Heart left ventricle (tissue), 16 donors: Measurements from ENCODE around the gene EEF1A1. TPM values are rescaled to one million over a fixed set of nuclear protein-coding genes. Genes with fewer than 3 reads are reported as not detected.
"Not testable (repeated sequence)": the region's sequence is repeated elsewhere in the genome, so short reads cannot be mapped to it uniquely, and the experiment has no call there.

ENCODE experiments used
- ATAC-seq, 4 donors: fragments of 200-7000 bp; cut with Tn5 transposase; one replicate each; pipeline ENCODE4 v1.9.1; 2020 to 2022; ENCODE audit warnings: moderate library complexity in 4 of 4, mild to moderate bottlenecking in 3 of 4, moderate number of reproducible peaks in 1 of 4
- DNase-seq, 5 donors: peaks; one replicate each; pipeline ENCODE4 v3.0.0-alpha.2; 2020
- H3K27ac ChIP-seq, 12 donors: fragments of 200-600 bp; sonication (generic) in 4 of 12; one replicate each; pipeline versions ENCODE4 v1.5.0 to v1.8.0; 2016 to 2022; ENCODE audit warnings: mild to moderate bottlenecking in 2 of 12
- H3K27me3 ChIP-seq, 9 donors: fragments of 200-600 bp; sonication (generic) in 2 of 9; one replicate each; pipeline versions ENCODE4 v1.5.1 to v1.8.0; 2016 to 2022; ENCODE audit warnings: mild to moderate bottlenecking in 3 of 9
- H3K36me3 ChIP-seq, 9 donors: fragments of 200-600 bp; sonication (generic) in 2 of 9; one replicate each; pipeline versions ENCODE4 v1.5.0 to v1.8.0; 2018 to 2022; ENCODE audit warnings: mild to moderate bottlenecking in 2 of 9
- H3K4me1 ChIP-seq, 12 donors: fragments of 200-600 bp; sonication (generic) in 4 of 12; one replicate each; pipeline versions ENCODE4 v1.5.0 to v1.8.0; 2016 to 2022; ENCODE audit warnings: mild to moderate bottlenecking in 3 of 12
- H3K4me3 ChIP-seq, 12 donors: fragments of 200-600 bp; sonication (generic) in 4 of 12; one replicate each; pipeline versions ENCODE4 v1.5.0 to v1.8.0; 2017 to 2022; ENCODE audit warnings: mild to moderate bottlenecking in 9 of 12, moderate library complexity in 4 of 12
- H3K9me3 ChIP-seq, 12 donors: fragments of 200-600 bp; sonication (generic) in 4 of 12; one replicate each; pipeline versions ENCODE4 v1.5.0 to v1.8.0; 2016 to 2022; ENCODE audit warnings: mild to moderate bottlenecking in 1 of 12
- CTCF ChIP-seq, 12 donors: fragments of 200-600 bp; sonication (generic) in 4 of 12; IDR thresholded peaks; one replicate each; pipeline versions ENCODE4 v1.5.0 to v1.8.0; 2018 to 2022; ENCODE audit warnings: antibody characterized with exemption in 12 of 12, mild to moderate bottlenecking in 5 of 12
- POLR2A ChIP-seq, 2 donors: fragments of 450-650 bp; IDR thresholded peaks; one replicate each; pipeline ENCODE4 v1.6.1; 2017; ENCODE audit warnings: antibody characterized with exemption in 2 of 2, mild to moderate bottlenecking in 2 of 2, moderate library complexity in 2 of 2
- WGBS, 4 donors: extraction: QIAGEN DNeasy Blood & Tissue Kit in 2 of 4; methylation state at CpG; one replicate each; pipeline versions ENCODE4 v1.1.5 to v1.1.7; 2013 to 2018; 5-methylcytosine and 5-hydroxymethylcytosine counted together
- intact Hi-C, 10 donors: fragments of 100-400 bp; cut with DNase I; formaldehyde crosslinking; loops; one replicate each; pipeline versions ENCODE4 v1.11.1 to v1.14.2; 2022
- polyA plus RNA-seq, 2 donors: library from polyadenylated mRNA; stranded (reverse); fragments of 200-250 nt; gene quantifications; one replicate each; pipeline ENCODE4 v1.2.3, GENCODE V29; 2013
- total RNA-seq, 9 donors: library from RNA; depleted of rRNA in 2 of 9; stranded (reverse); fragments of >200 nt in 2 of 9; fragmentation: NEBNext Ultra II Directional in 3 of 9; extraction: Animal tissue kit (Norgen Biotek cat#: 25700) in 3 of 9; gene quantifications; one replicate each; pipeline versions ENCODE4 v1.1.0 to v1.2.4, GENCODE V29; 2016 to 2023
- donor health status: ischemic (EF 13 %, LVEDD 7.1; RV severe dilation, severe dysfunction).
- donor health status: healthy with polysubstance abuse.
- donor health status: DM: no; HTN: yes; CAD: no.
- donor health status: DM: no; HTN: no; CAD: no.
- donor health status: ischemic (EF 25% LVEDD 6.9; RV normal size, moderate dysfunction).
- donor health status: ischemic (EF 25% LVEDD 5.7; RV mildly dilated, moderate dysfunction).
- donor health status: healthy.
- donor health status: DM: yes; HTN: yes; CAD: no.
- donor health status: ischemic (EF 35%, LVEDD 5.7; RV mildly dilated, moderate dysfunction).
- donor health status: nonischemic (EF 11% LVEDD 7.7; RV severe dilation, severe dysfunction).
- donor health status: DM: yes; HTN: yes; CAD: no.
- donor health status: PGD.
- donor health status: ischemic (EF 29% LVEDD 5.4; RV normal size, mild dysfunction).
- donor health status: nonischemic (EF 23%, LVEDD 6.1; RV moderate dilation, normal function).

EEF1A1 gene
- total and polyA plus RNA-seq, 11 donors: 743 to 4,205 (median 1,528) TPM

- intact Hi-C loops: loop anchor here in 9 of 10 donors (1.0 to 10.0 kb wide), 9 partner anchors 46 to 1993 kb away; no protein-coding TSS in a partner anchor
- WGBS, 4 donors: 1 to 3% (median 1%) methylated on average over 35 to 36 of the region's 36 CpGs
- H3K4me1 ChIP-seq: peaks cover 0 to 50% (median 33%) of the 10 kb centered on the region in 12 donors
- no peaks in the 10 kb centered on the region for H3K9me3 ChIP-seq
- DNase-seq (peak in 4 of 5 donors; percentile 83 to 89 (median 84)), ATAC-seq (peak; percentile 55 to 72 (median 64))
- peak overlapping the region; percentile 91 to 100 (median 98) for H3K27ac ChIP-seq
- TF ChIP-seq CTCF (IDR thresholded peaks at IDR 0.05) (no peak), POLR2A (IDR thresholded peaks at IDR 0.05) (no peak)
- H3K36me3 ChIP-seq: peaks cover 2 to 38% (median 30%) of the 10 kb centered on the region in 9 donors
- H3K27me3 ChIP-seq: peaks cover 0 to 31% (median 0%) of the 10 kb centered on the region in 9 donors
- H3K4me3 ChIP-seq: peak overlapping the region; percentile 54 to 99 (median 80)
These were observed 636 bp upstream of the EEF1A1 start for GRCh38 chr6:73521351-73521985.

DNA sequence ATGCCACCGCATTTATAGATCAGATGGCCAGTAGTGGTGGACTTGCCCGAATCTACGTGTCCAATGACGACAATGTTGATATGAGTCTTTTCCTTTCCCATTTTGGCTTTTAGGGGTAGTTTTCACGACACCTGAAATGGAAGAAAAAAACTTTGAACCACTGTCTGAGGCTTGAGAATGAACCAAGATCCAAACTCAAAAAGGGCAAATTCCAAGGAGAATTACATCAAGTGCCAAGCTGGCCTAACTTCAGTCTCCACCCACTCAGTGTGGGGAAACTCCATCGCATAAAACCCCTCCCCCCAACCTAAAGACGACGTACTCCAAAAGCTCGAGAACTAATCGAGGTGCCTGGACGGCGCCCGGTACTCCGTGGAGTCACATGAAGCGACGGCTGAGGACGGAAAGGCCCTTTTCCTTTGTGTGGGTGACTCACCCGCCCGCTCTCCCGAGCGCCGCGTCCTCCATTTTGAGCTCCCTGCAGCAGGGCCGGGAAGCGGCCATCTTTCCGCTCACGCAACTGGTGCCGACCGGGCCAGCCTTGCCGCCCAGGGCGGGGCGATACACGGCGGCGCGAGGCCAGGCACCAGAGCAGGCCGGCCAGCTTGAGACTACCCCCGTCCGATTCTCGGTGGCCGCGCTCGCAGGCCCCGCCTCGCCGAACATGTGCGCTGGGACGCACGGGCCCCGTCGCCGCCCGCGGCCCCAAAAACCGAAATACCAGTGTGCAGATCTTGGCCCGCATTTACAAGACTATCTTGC lies 725 bp downstream of the EEF1A1 start:
- ATAC-seq (peak; percentile 23 to 69 (median 50)), DNase-seq (peak; percentile 75 to 89 (median 83))
- no peak for TF ChIP-seq POLR2A (IDR thresholded peaks at IDR 0.05)
- no peak for TF ChIP-seq CTCF (IDR thresholded peaks at IDR 0.05)
- intact Hi-C loops: loop anchor here in 8 of 10 donors (2.0 to 10.0 kb wide), 10 partner anchors 47 to 1995 kb away; no protein-coding TSS in a partner anchor
- peak overlapping the region; percentile 91 to 100 (median 98) for H3K27ac ChIP-seq
- H3K36me3 ChIP-seq: peaks cover 2 to 52% (median 44%) of the 10 kb centered on the region in 9 donors
- 4 to 12% (median 5%) methylated on average over 17 to 56 of the region's 56 CpGs for WGBS, 4 donors
- H3K9me3 ChIP-seq: no peaks in the 10 kb centered on the region
- H3K4me3 ChIP-seq: peak overlapping the region; percentile 54 to 99 (median 80)
- peaks cover 0 to 31% (median 0%) of the 10 kb centered on the region in 9 donors for H3K27me3 ChIP-seq
- H3K4me1 ChIP-seq: peaks cover 0 to 62% (median 41%) of the 10 kb centered on the region in 12 donors

GRCh38 chr6:73518982-73519881 lies 1.6 kb downstream of the EEF1A1 start:
- Histone ChIP-seq H3K36me3 (peaks cover 2 to 59% (median 52%) of the 10 kb centered on the region in 9 donors), H3K27ac (peak overlapping the region in 11 of 12 donors; percentile 91 to 100 (median 99)), H3K4me3 (peak overlapping the region; percentile 54 to 99 (median 80)), H3K27me3 (peaks cover 0 to 30% (median 0%) of the 10 kb centered on the region in 9 donors), H3K4me1 (peaks cover 0 to 65% (median 41%) of the 10 kb centered on the region in 12 donors)
- not testable (repeated sequence) for DNase-seq, ATAC-seq, H3K9me3 ChIP-seq
- 18 to 31% (median 21%) methylated on average over 7 to 8 of the region's 8 CpGs for WGBS, 4 donors
- intact Hi-C loops: loop anchor here in 2 of 10 donors (5.0 to 10.0 kb wide), 2 partner anchors 213 to 216 kb away; no protein-coding TSS in a partner anchor

DNA sequence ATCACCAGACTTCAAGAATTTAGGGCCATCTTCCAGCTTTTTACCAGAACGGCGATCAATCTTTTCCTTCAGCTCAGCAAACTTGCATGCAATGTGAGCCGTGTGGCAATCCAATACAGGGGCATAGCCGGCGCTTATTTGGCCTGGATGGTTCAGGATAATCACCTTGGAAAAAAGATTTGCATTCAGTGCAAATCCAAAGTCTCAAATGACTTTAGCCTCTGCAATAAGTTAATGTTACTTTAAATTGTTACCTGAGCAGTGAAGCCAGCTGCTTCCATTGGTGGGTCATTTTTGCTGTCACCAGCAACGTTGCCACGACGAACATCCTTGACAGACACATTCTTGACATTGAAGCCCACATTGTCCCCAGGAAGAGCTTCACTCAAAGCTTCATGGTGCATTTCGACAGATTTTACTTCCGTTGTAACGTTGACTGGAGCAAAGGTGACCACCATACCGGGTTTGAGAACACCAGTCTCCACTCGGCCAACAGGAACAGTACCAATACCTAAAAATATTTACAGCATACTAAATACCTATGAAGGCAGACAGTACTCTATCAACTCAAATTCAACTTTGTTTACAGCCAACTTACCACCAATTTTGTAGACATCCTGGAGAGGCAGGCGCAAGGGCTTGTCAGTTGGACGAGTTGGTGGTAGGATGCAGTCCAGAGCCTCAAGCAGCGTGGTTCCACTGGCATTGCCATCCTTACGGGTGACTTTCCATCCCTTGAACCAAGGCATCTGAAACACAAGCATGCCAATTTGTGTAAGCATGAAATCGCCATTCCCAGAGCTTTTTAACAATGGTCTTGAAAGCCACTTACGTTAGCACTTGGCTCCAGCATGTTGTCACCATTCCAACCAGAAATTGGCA lies 2.5 kb downstream of the EEF1A1 start:
- Histone ChIP-seq H3K4me3 (peak overlapping the region in 9 of 12 donors; percentile 17 to 99 (median 69)), H3K27me3 (peaks cover 0 to 21% (median 0%) of the 10 kb centered on the region in 9 donors), H3K27ac (peak overlapping the region in 5 of 12 donors; percentile 30 to 99 (median 55)), H3K36me3 (peaks cover 2 to 59% (median 52%) of the 10 kb centered on the region in 9 donors), H3K4me1 (peaks cover 0 to 63% (median 40%) of the 10 kb centered on the region in 12 donors)
- DNase-seq, H3K9me3 ChIP-seq, ATAC-seq: not testable (repeated sequence)
- intact Hi-C loops: loop anchor here in 2 of 10 donors (5.0 to 10.0 kb wide), 2 partner anchors 214 to 216 kb away; no protein-coding TSS in a partner anchor
- WGBS, 4 donors: 29 to 39% (median 33%) methylated on average over 15 to 19 of the region's 19 CpGs
